Measurements from ENCODE around the gene DMD. TPM values are rescaled to one million over a fixed set of nuclear protein-coding genes. Genes with fewer than 3 reads are reported as not detected.

Gene DMD
- total RNA-seq, 1 donor from 2014 or later = 23.9 TPM

- Mint-ChIP-seq H3K27ac (no peak overlapping the region), H3K27me3 (no peaks in the 10 kb centered on the region), H3K36me3 (ENCODE audit: insufficient read depth) (no peaks in the 10 kb centered on the region), H3K9me3 (ENCODE audit: low read depth) (peaks cover 12% of the 10 kb centered on the region), H3K4me3 (ENCODE audit: low read depth) (no peak overlapping the region), H3K4me1 (ENCODE audit: low read depth) (peaks cover 6% of the 10 kb centered on the region)
- DNase-seq (ENCODE audit: low spot score, unreplicated experiment) = no peak
- TF ChIP-seq, protein P1, sequence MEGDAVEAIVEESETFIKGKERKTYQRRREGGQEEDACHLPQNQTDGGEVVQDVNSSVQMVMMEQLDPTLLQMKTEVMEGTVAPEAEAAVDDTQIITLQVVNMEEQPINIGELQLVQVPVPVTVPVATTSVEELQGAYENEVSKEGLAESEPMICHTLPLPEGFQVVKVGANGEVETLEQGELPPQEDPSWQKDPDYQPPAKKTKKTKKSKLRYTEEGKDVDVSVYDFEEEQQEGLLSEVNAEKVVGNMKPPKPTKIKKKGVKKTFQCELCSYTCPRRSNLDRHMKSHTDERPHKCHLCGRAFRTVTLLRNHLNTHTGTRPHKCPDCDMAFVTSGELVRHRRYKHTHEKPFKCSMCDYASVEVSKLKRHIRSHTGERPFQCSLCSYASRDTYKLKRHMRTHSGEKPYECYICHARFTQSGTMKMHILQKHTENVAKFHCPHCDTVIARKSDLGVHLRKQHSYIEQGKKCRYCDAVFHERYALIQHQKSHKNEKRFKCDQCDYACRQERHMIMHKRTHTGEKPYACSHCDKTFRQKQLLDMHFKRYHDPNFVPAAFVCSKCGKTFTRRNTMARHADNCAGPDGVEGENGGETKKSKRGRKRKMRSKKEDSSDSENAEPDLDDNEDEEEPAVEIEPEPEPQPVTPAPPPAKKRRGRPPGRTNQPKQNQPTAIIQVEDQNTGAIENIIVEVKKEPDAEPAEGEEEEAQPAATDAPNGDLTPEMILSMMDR (IDR thresholded peaks at IDR 0.05; ENCODE audit: unreplicated experiment) = no peak
Observed at GRCh38 chrX:31461266-31461665, 1750.1 kb downstream of the DMD start.

DNA sequence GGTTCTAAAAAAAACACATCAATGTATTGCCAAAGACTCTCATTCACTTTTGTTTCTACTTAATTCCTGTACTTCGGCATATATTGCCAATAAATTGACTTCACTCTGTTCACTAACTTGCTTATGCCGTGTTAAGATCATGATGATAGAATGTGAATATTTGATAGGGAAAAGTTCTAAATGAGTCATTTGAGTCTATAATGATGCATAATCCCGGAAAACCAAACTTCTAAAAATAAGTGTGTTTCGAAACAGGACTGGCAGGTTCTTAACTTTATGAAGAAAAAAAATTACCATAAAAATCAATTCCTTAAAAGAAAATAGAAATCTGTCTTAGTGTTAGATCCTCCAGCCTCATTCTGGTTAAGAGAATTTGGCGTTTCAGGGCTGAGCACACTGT lies 1752.0 kb downstream of the DMD start:
- TF ChIP-seq, protein P1 (IDR thresholded peaks at IDR 0.05; ENCODE audit: unreplicated experiment) = no peak
- Mint-ChIP-seq H3K36me3 (ENCODE audit: insufficient read depth) (no peaks in the 10 kb centered on the region), H3K4me1 (ENCODE audit: low read depth) (peaks cover under 1% of the 10 kb centered on the region), H3K9me3 (ENCODE audit: low read depth) (peaks cover 8% of the 10 kb centered on the region), H3K4me3 (ENCODE audit: low read depth) (no peak overlapping the region), H3K27me3 (no peaks in the 10 kb centered on the region), H3K27ac (no peak overlapping the region)
- no peak for DNase-seq (ENCODE audit: low spot score, unreplicated experiment)

GRCh38 chrX:31449965-31450364 lies 1761.4 kb downstream of the DMD start:
- no peaks in the 10 kb centered on the region for H3K27me3 Mint-ChIP-seq
- no peak overlapping the region for H3K4me3 Mint-ChIP-seq (ENCODE audit: low read depth)
- DNase-seq (ENCODE audit: low spot score, unreplicated experiment) = no peak
- TF ChIP-seq, protein P1 (IDR thresholded peaks at IDR 0.05; ENCODE audit: unreplicated experiment) = no peak
- H3K4me1 Mint-ChIP-seq (ENCODE audit: low read depth) = no peaks in the 10 kb centered on the region
- peaks cover 1% of the 10 kb centered on the region for H3K36me3 Mint-ChIP-seq (ENCODE audit: insufficient read depth)
- H3K9me3 Mint-ChIP-seq (ENCODE audit: low read depth) = peaks cover 12% of the 10 kb centered on the region
- no peak overlapping the region for H3K27ac Mint-ChIP-seq

DNA sequence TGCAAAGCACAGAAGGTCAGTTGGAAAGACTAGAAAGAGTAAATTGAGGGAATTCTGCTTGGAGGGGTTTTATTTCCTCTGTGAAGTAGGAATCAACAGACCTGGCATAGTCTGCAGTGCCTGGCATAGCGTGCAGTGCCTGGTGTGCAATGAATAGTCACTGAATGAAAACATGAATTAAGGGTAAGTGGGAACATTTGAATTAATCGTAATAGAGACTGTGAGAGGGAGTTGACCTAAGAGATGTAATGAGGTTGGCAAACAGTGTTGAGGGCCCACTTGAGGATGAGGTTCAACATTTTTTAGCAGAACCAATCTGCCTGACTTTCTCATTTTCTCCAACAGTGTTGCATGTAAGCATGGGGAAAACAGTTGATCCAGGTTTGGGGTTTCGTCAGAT lies 1762.3 kb downstream of the DMD start:
- H3K27ac Mint-ChIP-seq = no peak overlapping the region
- no peak for DNase-seq (ENCODE audit: low spot score, unreplicated experiment)
- H3K36me3 Mint-ChIP-seq (ENCODE audit: insufficient read depth) = peaks cover 1% of the 10 kb centered on the region
- TF ChIP-seq, protein P1 (IDR thresholded peaks at IDR 0.05; ENCODE audit: unreplicated experiment) = no peak
- no peaks in the 10 kb centered on the region for H3K27me3 Mint-ChIP-seq
- peaks cover 11% of the 10 kb centered on the region for H3K9me3 Mint-ChIP-seq (ENCODE audit: low read depth)
- no peak overlapping the region for H3K4me3 Mint-ChIP-seq (ENCODE audit: low read depth)
- no peaks in the 10 kb centered on the region for H3K4me1 Mint-ChIP-seq (ENCODE audit: low read depth)

DNA sequence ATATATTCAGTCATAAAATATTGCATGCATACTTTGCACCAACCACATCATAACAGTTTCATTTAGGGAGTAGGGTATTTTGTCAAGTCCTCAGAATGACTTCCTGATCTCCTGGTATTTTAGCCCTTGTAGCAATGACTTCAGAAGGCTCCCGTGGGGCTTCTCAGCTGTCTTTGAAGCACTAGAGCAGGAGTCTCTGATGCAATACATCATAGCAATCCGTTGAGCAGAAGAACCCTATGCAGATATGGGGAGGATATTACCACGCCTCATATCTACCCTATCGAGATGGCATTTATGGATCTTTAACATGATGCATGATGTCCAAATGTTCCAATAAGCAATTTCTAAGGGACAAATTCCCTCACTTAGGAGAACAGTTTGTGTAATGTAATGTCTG lies 1765.8 kb downstream of the DMD start:
- H3K27me3 Mint-ChIP-seq = no peaks in the 10 kb centered on the region
- H3K27ac Mint-ChIP-seq = no peak overlapping the region
- H3K4me1 Mint-ChIP-seq (ENCODE audit: low read depth) = no peaks in the 10 kb centered on the region
- TF ChIP-seq, protein P1 (IDR thresholded peaks at IDR 0.05; ENCODE audit: unreplicated experiment) = no peak
- DNase-seq (ENCODE audit: low spot score, unreplicated experiment) = no peak
- no peak overlapping the region for H3K4me3 Mint-ChIP-seq (ENCODE audit: low read depth)
- H3K36me3 Mint-ChIP-seq (ENCODE audit: insufficient read depth) = no peaks in the 10 kb centered on the region
- peaks cover 9% of the 10 kb centered on the region for H3K9me3 Mint-ChIP-seq (ENCODE audit: low read depth)
